ENCODE results near the gene GOLGA1. TPM values are rescaled to one million over a fixed set of nuclear protein-coding genes. Genes with fewer than 3 reads are reported as not detected.

Gene GOLGA1
- total and polyA plus RNA-seq, 10 of the 15 experiments (the other 5 are each of a cell fraction or from before 2014, with no cell fraction given): 2.9 to 14.1 (median 8.1) TPM

DNA sequence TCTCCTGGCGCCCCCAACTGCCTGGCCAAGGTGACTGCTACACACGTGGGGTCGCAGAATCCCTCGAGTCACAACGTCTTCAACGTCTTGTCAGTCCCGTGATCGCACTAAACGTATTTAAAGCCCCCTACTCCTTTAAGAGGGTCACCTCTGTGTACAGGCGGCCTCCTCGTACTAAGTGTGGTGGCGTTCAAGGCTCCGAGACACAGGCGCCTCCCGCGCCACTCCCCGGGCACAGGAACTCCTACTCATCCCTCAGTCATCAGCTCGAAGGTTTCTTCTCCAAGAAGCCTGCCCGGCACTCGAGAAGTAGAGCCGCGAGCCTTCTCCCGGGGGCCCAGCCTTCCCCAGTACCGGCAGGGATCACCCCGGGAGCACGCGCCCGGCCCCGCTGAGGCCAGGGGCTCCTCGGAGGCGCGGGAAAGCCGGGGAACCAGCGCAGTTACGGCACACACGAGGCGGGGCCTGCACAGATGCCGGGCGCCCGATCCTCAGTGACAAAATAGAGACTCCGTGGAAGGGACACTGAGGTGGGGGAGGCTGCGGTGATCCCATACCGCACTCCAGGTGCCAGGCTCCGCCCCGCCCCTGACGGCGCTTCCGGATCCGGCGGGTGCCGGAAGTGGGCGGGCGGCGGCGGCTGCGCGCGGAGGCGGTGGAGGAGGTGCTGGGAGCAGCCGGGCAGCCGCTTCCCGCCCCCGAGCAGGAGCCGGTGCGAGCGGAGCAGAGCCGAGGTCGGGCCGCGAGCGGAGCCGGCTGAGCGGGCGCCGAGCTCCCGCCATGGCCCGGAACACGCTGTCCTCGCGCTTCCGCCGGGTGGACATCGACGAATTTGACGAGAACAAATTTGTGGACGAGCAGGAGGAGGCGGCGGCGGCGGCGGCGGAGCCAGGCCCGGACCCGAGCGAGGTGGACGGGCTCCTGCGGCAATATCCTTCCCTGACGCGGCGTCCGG, 72.1 kb downstream of the GOLGA1 start (continued):
- TF ChIP-seq, protein P1, sequence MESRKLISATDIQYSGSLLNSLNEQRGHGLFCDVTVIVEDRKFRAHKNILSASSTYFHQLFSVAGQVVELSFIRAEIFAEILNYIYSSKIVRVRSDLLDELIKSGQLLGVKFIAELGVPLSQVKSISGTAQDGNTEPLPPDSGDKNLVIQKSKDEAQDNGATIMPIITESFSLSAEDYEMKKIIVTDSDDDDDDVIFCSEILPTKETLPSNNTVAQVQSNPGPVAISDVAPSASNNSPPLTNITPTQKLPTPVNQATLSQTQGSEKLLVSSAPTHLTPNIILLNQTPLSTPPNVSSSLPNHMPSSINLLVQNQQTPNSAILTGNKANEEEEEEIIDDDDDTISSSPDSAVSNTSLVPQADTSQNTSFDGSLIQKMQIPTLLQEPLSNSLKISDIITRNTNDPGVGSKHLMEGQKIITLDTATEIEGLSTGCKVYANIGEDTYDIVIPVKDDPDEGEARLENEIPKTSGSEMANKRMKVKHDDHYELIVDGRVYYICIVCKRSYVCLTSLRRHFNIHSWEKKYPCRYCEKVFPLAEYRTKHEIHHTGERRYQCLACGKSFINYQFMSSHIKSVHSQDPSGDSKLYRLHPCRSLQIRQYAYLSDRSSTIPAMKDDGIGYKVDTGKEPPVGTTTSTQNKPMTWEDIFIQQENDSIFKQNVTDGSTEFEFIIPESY (IDR thresholded peaks at IDR 0.05): no peak
- peak in 1 of 2 experiments; percentile 37; a peak in 1 of 4 replicates for TF ChIP-seq IKZF2 (IDR thresholded peaks at IDR 0.05)
- no peak; the same call in 1 of the 2 replicates for TF ChIP-seq RB1 (IDR thresholded peaks at IDR 0.05; ENCODE audit: borderline replicate concordance)
- TF ChIP-seq, protein P2, sequence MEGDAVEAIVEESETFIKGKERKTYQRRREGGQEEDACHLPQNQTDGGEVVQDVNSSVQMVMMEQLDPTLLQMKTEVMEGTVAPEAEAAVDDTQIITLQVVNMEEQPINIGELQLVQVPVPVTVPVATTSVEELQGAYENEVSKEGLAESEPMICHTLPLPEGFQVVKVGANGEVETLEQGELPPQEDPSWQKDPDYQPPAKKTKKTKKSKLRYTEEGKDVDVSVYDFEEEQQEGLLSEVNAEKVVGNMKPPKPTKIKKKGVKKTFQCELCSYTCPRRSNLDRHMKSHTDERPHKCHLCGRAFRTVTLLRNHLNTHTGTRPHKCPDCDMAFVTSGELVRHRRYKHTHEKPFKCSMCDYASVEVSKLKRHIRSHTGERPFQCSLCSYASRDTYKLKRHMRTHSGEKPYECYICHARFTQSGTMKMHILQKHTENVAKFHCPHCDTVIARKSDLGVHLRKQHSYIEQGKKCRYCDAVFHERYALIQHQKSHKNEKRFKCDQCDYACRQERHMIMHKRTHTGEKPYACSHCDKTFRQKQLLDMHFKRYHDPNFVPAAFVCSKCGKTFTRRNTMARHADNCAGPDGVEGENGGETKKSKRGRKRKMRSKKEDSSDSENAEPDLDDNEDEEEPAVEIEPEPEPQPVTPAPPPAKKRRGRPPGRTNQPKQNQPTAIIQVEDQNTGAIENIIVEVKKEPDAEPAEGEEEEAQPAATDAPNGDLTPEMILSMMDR (IDR thresholded peaks at IDR 0.05 in 2 of 3, conservative IDR thresholded peaks at IDR 0.05 in 1 of 3; ENCODE audit: control insufficient read depth in 2 of 3, extremely low read depth in 1 of 3, insufficient read depth in 1 of 3, low read depth in 3 of 3, low read length in 3 of 3): peak; percentile 31 to 41 (median 40); a peak in 4 of 6 replicates
- TF ChIP-seq HDAC6 (IDR thresholded peaks at IDR 0.05; ENCODE audit: unreplicated experiment): no peak
- TF ChIP-seq, protein P3, sequence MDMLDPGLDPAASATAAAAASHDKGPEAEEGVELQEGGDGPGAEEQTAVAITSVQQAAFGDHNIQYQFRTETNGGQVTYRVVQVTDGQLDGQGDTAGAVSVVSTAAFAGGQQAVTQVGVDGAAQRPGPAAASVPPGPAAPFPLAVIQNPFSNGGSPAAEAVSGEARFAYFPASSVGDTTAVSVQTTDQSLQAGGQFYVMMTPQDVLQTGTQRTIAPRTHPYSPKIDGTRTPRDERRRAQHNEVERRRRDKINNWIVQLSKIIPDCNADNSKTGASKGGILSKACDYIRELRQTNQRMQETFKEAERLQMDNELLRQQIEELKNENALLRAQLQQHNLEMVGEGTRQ (IDR thresholded peaks at IDR 0.05; ENCODE audit: borderline replicate concordance, low read depth, low read length): no peak
- TF ChIP-seq RUNX3 (IDR thresholded peaks at IDR 0.05; ENCODE audit: low read length): no peak
- peak; percentile 26 for TF ChIP-seq CREM (IDR thresholded peaks at IDR 0.05; ENCODE audit: low read depth)
- TF ChIP-seq POLR2AphosphoS5 (IDR thresholded peaks at IDR 0.05; ENCODE audit: low read length): peak; percentile 96
- no peak for TF ChIP-seq PML (IDR thresholded peaks at IDR 0.05; ENCODE audit: low read length)
- TF ChIP-seq, protein P4, sequence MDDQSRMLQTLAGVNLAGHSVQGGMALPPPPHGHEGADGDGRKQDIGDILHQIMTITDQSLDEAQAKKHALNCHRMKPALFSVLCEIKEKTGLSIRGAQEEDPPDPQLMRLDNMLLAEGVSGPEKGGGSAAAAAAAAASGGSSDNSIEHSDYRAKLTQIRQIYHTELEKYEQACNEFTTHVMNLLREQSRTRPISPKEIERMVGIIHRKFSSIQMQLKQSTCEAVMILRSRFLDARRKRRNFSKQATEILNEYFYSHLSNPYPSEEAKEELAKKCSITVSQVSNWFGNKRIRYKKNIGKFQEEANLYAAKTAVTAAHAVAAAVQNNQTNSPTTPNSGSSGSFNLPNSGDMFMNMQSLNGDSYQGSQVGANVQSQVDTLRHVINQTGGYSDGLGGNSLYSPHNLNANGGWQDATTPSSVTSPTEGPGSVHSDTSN (IDR thresholded peaks at IDR 0.05; ENCODE audit: insufficient replicate concordance, low read depth, low read length): no peak
- TF ChIP-seq, protein P5, sequence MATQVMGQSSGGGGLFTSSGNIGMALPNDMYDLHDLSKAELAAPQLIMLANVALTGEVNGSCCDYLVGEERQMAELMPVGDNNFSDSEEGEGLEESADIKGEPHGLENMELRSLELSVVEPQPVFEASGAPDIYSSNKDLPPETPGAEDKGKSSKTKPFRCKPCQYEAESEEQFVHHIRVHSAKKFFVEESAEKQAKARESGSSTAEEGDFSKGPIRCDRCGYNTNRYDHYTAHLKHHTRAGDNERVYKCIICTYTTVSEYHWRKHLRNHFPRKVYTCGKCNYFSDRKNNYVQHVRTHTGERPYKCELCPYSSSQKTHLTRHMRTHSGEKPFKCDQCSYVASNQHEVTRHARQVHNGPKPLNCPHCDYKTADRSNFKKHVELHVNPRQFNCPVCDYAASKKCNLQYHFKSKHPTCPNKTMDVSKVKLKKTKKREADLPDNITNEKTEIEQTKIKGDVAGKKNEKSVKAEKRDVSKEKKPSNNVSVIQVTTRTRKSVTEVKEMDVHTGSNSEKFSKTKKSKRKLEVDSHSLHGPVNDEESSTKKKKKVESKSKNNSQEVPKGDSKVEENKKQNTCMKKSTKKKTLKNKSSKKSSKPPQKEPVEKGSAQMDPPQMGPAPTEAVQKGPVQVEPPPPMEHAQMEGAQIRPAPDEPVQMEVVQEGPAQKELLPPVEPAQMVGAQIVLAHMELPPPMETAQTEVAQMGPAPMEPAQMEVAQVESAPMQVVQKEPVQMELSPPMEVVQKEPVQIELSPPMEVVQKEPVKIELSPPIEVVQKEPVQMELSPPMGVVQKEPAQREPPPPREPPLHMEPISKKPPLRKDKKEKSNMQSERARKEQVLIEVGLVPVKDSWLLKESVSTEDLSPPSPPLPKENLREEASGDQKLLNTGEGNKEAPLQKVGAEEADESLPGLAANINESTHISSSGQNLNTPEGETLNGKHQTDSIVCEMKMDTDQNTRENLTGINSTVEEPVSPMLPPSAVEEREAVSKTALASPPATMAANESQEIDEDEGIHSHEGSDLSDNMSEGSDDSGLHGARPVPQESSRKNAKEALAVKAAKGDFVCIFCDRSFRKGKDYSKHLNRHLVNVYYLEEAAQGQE (IDR thresholded peaks at IDR 0.05; ENCODE audit: low read depth, low read length): 0 out of 2 replicates have a peak, but pooled peaks have one; percentile 8
- TF ChIP-seq, protein P6, sequence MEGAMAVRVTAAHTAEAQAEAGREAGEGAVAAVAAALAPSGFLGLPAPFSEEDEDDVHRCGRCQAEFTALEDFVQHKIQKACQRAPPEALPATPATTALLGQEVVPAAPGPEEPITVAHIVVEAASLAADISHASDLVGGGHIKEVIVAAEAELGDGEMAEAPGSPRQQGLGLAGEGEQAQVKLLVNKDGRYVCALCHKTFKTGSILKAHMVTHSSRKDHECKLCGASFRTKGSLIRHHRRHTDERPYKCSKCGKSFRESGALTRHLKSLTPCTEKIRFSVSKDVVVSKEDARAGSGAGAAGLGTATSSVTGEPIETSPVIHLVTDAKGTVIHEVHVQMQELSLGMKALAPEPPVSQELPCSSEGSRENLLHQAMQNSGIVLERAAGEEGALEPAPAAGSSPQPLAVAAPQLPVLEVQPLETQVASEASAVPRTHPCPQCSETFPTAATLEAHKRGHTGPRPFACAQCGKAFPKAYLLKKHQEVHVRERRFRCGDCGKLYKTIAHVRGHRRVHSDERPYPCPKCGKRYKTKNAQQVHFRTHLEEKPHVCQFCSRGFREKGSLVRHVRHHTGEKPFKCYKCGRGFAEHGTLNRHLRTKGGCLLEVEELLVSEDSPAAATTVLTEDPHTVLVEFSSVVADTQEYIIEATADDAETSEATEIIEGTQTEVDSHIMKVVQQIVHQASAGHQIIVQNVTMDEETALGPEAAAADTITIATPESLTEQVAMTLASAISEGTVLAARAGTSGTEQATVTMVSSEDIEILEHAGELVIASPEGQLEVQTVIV (IDR thresholded peaks at IDR 0.05; ENCODE audit: borderline replicate concordance, partially characterized antibody): no peak
- peak; percentile 67 for TF ChIP-seq SP1 (IDR thresholded peaks at IDR 0.05; ENCODE audit: low read depth, low read length)
- no peak for TF ChIP-seq EZH2 (IDR thresholded peaks at IDR 0.05; ENCODE audit: borderline replicate concordance, control insufficient read depth, low read depth, low read length)
